HG03108 (cell line): ENCODE results near the gene FCN2.

ENCODE experiments used
- ATAC-seq: cut with Tn5 transposase; IDR thresholded peaks from one replicate; pipeline ENCODE4 v1.9.1; 2021; ENCODE audit warnings: moderate library complexity; ENCODE audit not compliant: unreplicated experiment

Gene FCN2

DNA sequence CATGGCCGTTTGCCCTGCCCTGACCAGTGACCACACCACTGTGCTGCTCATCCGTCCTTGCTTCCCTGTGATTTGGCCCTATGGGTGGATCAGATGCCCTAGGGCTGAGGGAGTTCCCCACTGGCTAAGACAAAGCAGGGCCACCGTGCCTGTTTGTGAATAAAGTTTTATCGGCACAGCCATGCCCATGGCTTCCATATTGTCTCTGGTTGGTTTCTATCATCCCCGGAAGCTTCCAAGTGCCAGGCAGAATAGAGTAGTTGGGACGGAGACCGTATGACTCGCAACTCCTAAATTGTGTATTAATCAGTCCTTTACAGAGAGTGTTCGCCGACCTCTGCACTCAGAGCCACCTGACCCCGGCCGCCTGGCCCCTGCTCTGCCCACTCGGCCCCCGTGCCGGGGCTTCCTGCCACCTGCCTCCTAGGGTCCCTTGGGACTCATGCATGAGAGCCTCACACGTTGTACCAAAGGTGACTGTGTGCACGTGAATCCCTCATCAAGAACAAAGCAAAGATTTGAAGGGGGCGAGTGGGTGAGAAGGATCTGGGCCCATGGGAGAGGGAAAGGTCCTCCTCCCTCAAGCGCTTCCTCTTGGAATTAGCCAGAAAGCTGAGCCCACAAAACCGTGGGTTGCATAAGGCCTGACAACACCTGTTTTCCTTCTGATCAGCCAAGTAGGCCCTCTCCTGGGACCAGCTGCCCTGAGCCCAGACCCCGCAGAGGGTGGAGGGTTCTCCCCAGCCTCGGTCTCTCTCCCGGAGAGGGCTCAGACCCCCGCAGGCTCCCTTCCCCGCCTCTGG, 11.7 kb upstream of the FCN2 start:
- no peak for ATAC-seq

- ATAC-seq: no peak
Observed at GRCh38 chr9:134869554-134870300, 10.9 kb upstream of the FCN2 start.

- ATAC-seq: no peak
Observed at GRCh38 chr9:134870301-134870694, 10.3 kb upstream of the FCN2 start.

- no peak for ATAC-seq
Observed at GRCh38 chr9:134870746-134871662, 9.6 kb upstream of the FCN2 start.

GRCh38 chr9:134871697-134872340, 8.8 kb upstream of the FCN2 start:
- no peak for ATAC-seq

DNA sequence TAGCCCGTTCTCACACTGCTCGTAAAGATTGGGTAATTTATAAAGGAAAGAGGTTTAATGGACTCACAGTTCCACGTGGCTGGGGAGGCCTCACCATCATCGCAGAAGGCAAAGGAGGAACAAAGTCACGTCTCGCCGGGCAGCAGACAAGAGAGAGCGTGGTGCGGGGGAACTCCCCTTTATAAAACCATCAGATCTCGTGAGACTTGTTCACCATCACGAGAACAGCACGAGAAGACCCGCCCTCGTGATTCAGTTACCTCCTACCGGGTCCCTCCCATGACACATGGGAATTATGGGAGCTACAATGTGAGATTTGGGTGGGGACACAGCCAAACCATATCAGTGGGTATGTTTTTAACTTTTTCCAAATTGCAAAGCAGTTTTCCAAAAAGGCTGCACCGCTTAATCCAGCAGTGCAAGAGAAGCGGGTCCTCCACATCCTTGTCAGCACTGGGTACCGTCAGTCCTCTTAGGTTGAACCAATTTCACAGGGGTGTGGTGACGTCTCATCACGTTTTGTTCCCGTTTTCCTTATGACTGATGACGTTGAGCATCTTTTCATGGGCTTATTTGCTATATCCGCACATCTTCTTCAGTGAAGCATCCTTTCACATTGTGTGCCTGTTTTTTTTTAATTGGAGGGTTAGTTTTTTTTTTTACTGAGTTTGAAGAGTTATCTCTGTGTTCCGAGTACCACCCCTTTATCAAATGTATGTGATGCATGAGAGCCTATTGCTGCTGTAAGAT, 8.0 kb upstream of the FCN2 start:
- ATAC-seq: no peak

- no peak for ATAC-seq
Observed at GRCh38 chr9:134875371-134875770, 5.2 kb upstream of the FCN2 start.

GRCh38 chr9:134877541-134877940, 3.1 kb upstream of the FCN2 start:
- ATAC-seq: no peak

DNA sequence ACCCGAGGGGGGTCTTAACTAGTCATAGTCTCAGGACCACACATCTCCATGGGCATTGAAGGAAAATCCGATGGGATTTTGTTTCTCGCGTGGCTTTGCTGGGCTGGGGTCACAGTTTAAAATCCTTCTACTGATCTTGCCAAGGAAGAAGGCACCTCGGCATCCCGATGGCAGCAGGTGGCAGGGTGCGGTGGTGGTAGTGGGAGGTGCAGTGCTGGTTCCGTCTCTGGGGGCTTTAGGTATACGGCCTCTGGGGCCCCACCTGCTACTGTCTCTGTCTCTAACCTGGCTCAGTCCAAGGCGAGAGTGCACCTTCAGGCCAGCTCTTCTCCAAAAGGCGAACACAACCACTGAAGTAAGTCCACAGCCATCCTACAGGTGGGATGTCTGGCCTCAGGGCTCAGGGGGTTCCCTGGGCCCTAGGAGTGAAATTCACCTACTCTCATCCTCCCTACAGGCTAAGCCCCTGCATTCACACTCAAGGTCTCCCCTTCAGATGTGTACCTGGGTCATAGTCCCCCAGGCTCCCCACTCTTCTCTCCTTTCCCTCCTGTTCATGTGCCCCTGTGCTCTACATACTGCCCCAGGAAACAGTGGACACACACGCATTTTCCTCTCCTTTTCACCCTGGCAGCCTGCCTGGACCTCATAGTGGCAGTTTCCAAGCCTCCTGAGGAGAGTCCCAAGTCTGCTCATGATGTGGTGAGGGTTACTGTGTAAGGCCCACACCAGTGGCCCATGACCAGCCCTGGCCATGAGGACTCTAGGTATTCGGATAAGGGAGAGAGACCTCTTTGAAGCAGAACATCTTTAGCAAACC, 736 bp upstream of the FCN2 start:
- no peak for ATAC-seq

GRCh38 chr9:134881313-134881670, 682 bp downstream of the FCN2 start:
- ATAC-seq: no peak

GRCh38 chr9:134882204-134882785, 1.7 kb downstream of the FCN2 start:
- ATAC-seq: no peak

DNA sequence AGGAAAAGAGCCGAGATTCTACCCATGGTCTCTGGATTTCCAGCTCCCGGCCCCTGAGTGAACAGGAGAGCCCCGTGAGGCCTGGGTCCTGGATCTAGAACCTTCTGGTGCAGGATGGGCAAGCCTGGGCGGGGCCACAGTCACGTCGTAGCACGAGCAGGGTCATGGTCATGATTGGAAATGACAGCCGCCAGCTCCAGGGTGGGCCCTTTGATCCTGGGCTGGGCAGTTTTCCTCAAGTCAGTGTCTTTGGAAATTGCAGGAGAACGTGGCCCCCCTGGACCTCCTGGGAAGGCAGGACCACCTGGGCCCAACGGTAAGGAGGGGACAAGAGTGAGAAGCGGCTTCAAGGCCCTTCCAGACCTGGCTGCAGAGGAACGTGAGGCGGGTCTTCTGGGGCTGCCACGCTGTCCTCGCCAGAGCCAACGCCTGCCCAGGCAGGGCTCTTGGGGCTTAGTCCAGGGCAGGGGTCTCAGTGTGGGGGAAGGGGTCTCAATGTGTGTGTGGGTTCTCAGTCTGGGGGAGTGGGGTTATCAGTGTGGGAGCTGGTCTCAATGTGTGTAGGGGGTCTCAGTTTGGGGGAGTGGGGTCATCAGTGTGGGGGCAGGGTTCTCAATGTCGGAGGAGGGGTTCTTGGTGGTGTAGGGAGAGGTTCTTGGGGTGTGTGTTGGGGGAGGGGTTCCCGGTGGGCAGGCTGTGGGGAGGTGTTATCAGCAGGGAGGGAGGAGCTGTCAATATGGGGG, 2.6 kb downstream of the FCN2 start:
- ATAC-seq: no peak

GRCh38 chr9:134884492-134884891, 3.9 kb downstream of the FCN2 start:
- ATAC-seq: no peak

DNA sequence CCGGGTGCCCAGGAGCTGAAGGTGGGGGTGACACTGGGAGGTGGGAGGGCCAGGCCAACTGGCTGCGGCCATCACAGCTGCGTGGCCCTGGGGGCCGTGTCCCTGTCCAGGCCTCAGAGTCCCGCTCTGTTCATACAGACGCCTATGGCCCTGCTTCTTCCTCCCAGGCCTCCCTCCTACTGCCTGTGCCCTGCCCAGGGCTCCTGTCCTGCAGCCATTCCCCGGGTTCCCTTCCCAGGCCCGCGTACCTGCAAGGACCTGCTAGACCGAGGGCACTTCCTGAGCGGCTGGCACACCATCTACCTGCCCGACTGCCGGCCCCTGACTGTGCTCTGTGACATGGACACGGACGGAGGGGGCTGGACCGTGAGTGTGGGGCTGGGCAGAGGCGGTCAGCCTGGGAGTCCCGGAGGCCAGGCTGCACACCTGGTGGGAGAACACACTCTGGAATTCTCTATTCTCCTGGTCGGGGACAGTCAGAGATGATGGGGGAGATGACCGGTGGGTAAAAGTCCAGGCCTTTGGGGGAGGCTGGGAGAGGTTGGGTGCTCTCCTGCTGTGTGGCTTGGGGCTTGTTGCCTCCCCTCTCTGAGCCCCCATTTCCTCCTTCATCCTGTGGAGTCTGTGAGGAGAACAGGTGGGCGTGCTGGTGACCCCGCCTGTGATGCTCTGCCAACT, 4.5 kb downstream of the FCN2 start:
- ATAC-seq: no peak

GRCh38 chr9:134885679-134886412, 5.2 kb downstream of the FCN2 start:
- no peak for ATAC-seq

GRCh38 chr9:134886413-134886913, 5.9 kb downstream of the FCN2 start:
- no peak for ATAC-seq

- ATAC-seq: no peak
Observed at GRCh38 chr9:134887219-134887618, 6.6 kb downstream of the FCN2 start.
